SHP77 (cell line): ENCODE results near the gene TFAP2B.

ENCODE experiments used
- DNase-seq, 2 experiments: peaks; one replicate each; lab custom pipeline; 2025; lab: John Stamatoyannopoulos, UW

The TFAP2B gene

GRCh38 chr6:50825375-50826036 is 6.8 kb downstream of the TFAP2B start:
- no peak for DNase-seq

DNA sequence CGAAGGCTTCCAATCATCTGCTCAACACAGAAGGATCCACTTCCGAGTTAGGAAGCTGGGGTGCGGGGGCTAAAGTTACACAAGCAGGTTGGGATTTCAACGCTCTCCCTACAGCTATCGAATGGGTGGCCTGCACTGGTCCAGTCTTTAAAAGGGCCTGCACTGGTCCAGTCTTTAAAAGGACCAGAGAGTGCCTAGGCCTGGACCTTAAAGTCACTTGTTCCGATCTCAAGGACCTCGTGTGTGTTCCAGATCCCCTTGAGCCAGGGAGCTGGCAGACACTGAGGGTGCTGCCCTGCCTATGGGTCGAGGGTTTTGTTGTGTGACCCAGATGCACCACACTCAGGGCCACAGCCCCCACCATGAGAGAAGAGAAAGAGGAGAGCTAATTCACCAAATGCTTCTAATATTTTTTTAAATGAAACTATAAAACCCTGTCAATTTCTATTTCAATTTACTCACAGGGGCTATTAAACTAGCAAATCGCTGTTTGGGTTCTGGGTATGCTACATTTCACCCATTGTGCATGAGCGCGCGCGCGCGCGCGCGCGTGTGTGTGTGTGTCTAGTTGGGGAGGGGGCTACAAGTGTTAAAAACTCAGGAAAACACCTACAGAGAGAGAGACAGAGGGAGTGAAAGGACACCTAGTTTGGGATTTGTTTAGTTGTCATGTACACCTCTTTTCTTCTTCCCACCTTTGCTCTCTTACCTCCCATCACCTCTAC is 7.5 kb downstream of the TFAP2B start:
- no peak for DNase-seq

DNA sequence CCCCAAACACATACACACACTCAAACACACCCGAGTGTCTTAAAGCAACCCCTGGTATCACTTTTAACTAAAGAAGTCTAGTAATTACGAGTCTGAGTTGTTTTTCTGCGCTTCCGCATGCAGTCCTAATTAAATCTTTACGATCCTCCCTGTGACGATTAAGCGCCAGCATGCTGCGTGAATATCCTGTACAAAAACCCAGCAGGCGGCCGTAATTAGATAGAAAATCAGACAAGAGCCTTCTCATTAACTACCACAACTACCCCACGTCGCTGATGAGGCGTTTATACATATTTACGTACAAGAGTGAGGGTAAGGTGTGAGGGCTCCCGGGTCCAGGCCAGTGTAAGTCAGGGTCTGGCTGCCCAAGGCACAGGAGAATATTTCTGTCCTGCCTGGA is 8.1 kb downstream of the TFAP2B start:
- no peak for DNase-seq

DNA sequence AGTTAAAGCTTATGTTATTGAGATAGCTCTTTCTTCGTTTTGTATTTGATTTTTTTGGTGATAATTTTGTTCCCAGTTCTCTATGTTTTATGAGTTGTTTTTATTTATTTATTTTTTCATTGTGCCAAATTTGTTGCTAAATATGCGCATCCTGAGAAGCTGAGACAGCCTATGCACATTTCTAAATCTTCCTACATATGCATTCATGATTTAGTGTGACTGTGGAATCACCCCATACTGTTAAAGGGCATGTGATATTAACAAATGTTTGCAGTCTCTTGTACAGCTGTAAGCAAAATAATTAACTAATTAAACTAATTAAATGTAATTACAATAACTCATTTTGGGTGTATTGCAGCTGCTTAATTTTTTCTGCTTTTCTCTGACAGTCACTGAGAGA is 10.4 kb downstream of the TFAP2B start:
- no peak for DNase-seq

DNA sequence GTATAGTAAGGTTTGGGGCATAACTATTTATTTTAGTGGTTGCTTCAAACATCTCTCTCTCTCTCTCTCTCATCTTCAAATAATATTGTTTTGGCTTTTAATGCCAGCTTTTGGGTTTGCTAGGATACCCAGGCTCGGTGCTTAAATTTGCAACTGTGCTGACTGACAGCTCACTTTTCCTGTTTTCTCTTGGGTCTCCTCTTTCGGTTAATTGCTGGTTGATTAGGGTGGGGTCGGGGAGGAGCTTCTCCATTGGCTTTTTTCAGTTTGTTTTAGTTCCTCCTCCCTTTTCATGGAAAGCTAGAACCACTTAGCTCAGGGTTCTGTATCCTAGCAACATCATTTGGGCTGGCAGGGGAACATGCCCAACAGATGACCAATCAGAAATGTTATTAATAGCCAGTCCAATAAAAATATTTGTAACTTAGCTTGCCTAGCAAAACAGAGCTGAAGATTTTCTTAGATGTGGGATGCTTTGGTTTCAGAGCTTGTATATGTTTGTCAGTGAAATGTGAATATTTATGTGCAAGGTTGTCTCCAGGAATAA is 11.3 kb downstream of the TFAP2B start:
- DNase-seq: no peak

DNA sequence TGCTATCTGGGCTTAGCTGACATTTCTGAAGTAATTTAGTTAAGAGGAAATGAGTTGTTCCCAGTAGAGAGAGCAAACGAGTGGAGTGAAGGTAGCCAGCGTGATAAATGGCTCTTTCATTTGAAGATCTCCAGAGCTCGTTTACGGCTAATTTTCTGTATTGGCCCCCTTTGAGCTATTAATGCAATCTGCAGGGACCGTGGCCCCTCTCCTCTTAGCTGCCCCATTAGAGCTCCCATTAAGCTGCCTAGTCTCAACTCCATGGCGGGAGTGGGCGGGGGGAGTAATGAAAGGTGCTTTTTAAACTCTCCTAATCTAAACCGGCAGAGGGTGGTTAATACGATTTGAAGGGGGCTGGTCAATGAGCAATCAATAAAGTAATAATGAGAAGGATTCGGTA is 12.5 kb downstream of the TFAP2B start:
- DNase-seq: no peak

DNA sequence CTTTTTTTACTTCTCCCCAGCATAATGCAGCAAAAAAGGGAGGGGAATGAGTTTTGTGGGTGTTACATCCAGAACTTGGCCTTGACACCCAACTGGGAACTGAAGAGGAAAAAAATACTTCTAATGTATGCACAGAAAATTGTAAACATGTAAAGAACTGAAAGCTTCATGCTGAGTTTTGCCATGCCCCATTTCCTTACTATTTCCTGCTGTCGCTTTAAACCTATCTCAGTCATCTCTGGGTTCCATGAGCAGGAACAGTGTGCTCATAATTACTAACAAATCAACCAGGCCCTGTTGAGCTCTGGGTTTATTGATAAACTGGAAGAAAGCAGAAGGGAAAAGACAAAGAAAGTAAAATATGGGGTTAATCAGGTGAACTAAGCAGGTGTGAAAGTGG is 14.2 kb downstream of the TFAP2B start:
- no peak for DNase-seq

DNA sequence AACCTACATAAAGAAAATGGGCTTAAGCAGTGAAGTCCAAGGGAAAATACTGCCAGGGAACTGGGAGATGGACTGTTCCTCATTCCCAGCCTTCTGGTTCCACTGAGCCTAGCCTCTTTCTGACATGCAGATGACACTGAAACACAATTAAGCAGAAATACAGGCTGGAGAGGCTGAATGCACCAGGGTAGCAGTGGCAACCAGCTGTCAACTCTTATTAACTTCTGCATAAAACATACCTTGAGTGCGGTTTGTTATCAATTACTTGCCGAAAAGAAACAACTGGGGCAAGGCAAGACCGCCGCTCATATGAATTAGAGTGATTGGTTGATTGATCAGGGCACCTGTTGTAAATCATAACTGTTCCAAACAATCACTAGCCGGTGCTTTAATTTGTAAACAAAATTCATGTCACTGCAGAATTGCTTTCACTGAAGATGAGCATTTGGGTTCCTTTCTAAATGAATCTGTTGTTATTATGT is 16.3 kb downstream of the TFAP2B start:
- DNase-seq: no peak

GRCh38 chr6:50836231-50836630 is 17.6 kb downstream of the TFAP2B start:
- no peak for DNase-seq

GRCh38 chr6:50837589-50838445 is 19.1 kb downstream of the TFAP2B start:
- DNase-seq: no peak

DNA sequence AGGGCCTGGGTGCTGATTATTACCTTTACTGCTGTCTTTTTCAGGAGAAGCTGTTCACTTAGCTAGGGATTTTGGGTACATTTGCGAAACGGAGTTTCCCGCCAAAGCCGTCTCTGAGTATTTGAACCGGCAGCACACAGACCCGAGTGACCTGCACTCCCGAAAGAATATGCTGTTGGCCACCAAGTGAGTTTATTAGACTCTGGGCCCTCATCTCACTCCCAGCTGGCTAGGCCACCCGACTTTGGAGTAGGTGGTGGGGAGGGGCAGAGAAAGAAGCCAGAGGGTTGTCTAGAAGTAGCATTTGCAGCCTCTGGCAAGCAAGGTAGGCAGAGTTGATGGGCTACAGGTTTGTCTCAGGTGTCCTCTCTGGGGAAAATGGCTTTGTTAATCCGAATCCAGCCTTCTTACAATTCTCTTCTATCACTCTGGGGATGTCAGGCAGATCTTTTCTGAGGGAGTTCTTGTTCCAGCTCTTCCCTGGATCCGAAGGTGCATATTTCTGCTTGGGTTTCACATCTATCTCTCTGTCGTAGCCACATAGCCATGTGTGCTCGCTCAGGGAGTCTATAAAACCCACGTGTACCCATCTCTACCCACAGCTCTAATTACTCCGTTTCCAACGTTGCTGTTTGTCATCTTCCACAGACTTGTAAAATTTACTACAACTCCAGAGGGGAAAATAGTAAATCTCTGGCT is 21.6 kb downstream of the TFAP2B start:
- no peak for DNase-seq

DNA sequence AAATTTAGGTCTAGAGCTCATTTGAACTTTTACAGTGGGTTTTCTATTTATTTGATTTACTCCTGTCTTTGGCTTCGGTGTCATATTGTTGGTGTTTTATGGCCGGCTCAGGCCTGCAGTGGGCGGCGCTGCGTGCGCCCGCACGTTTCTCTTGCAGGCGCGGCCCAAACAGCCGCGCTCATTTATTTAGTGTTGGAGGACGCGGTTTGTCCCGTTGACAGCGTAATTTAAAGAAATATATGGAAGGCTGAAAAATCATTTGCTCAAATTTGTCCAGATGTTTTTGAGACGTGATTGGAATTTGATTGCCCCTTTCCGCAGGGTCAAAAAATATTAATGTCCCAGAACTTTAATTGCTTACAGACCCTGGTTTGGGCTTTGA is 22.1 kb downstream of the TFAP2B start:
- DNase-seq: no peak

DNA sequence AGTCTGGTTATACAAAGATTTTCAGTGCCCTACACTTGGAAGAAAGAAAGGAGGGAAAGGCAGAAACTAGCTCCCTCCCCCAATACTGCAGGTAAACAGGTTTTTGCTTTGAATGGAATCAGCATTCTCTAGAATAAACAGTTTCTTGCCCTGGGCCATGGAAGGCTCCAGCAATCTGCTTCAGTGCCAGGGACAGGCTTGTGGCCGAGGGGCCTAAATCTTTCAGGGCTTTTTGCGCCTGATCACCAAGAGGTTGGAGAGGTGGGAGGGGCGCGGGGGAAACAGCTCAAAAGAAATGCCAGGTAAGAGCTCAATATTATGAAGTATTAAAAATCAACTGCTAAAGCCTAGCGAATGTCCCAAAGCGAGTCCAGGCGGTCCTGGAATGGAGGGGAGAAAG is 23.8 kb downstream of the TFAP2B start:
- DNase-seq: no peak

- DNase-seq: no peak
Measured at GRCh38 chr6:50842861-50843384, 24.3 kb downstream of the TFAP2B start.

DNA sequence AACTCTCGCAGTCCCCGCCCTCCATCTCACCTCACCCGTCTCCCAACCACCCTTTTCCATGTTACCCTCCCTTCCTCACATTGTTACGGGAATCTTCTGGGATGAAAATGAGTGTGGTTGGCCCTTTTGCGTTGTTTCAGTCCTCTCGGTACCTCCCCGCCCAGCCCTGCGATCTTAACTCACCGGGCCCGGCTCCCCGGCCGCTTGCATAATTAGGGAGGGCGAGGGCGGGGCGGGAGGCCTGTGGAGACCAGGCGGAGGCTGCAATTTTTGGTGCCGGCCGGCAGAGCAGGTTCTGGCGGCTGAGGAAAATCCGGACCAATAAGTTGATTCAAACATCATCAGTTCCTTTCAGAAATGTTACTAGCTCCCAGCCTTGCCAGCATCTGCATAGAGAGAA is 25.2 kb downstream of the TFAP2B start:
- DNase-seq: no peak

- no peak for DNase-seq
Measured at GRCh38 chr6:50845499-50846143, 26.9 kb downstream of the TFAP2B start.

GRCh38 chr6:50846144-50846851 is 27.6 kb downstream of the TFAP2B start:
- DNase-seq: no peak

DNA sequence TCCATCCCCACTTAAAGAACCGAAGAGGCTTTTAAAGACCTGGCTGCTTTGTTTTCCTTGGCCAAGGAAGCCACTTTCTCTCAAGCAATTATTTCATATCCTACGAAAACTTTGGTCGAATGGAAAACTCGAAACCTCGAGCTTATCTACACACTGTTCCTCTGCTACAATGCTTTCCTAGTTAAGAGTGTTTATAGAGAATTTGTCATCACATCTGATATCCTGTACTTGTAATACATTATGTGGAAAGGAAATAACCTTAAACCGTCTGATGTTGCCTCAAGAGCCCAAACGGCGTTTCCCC is 28.1 kb downstream of the TFAP2B start:
- no peak for DNase-seq

GRCh38 chr6:50847890-50848594 is 29.4 kb downstream of the TFAP2B start:
- DNase-seq: no peak
